NCI-H128 (cell line): ENCODE measurements around the gene HTT.

Experiments used
- DNase-seq: peaks from one replicate; lab custom pipeline; 2025; ENCODE audit not compliant: unreplicated experiment; lab: John Stamatoyannopoulos, UW

The HTT gene

DNA sequence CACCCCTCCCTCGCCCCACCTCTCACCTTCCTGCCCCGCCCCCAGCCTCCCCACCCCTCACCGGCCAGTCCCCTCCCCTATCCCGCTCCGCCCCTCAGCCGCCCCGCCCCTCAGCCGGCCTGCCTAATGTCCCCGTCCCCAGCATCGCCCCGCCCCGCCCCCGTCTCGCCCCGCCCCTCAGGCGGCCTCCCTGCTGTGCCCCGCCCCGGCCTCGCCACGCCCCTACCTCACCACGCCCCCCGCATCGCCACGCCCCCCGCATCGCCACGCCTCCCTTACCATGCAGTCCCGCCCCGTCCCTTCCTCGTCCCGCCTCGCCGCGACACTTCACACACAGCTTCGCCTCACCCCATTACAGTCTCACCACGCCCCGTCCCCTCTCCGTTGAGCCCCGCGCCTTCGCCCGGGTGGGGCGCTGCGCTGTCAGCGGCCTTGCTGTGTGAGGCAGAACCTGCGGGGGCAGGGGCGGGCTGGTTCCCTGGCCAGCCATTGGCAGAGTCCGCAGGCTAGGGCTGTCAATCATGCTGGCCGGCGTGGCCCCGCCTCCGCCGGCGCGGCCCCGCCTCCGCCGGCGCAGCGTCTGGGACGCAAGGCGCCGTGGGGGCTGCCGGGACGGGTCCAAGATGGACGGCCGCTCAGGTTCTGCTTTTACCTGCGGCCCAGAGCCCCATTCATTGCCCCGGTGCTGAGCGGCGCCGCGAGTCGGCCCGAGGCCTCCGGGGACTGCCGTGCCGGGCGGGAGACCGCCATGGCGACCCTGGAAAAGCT is at the start of gene HTT, which contains the start of gene HTT-AS:
HTT (plus strand) TSS at position 604 of the 768 bp plus-strand sequence; CDS start at position 749, 145 bp downstream.
HTT-AS (minus strand) TSS at position 461 of the 768 bp plus-strand sequence.
- DNase-seq = peak; percentile 71

DNA sequence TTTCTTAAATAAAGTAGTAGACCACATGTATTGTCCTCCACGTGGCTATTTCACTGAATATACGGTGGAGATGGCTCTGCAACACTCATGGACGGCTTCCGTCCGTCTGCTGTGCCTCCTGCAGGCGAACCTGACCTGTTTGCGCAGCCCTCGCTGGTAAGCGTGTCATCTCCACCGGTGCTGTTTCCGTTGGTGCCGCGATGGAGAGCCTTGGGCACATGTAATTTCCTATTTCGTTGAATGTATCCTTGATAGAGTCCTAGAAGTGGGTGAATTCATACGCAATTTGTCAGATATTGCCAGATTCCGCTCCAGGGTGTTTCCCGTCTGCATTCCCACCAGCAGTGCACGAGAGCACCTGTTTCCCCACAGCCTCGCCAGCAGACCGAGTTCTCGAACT is 48.6 kb upstream of the HTT start:
- no peak for DNase-seq

DNA sequence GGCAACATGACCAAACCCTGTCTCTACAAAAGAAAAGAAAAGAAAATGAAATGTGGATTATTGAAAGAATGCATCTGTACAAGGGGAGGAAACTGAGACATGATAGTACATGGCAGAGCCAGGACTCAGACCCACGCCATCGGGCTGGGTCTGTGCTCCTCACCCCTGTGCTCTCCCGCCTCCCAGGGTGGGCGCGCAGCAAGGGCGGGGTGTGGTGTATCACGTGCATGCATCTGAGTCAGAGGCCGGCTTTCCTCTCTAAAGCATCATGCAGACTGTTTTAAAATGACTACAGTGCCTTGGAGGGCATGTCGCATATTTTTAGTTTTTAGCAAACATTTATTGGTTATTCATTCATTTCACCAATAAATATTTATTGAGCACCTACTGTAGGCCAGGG is 47.9 kb upstream of the HTT start:
- DNase-seq = no peak

DNA sequence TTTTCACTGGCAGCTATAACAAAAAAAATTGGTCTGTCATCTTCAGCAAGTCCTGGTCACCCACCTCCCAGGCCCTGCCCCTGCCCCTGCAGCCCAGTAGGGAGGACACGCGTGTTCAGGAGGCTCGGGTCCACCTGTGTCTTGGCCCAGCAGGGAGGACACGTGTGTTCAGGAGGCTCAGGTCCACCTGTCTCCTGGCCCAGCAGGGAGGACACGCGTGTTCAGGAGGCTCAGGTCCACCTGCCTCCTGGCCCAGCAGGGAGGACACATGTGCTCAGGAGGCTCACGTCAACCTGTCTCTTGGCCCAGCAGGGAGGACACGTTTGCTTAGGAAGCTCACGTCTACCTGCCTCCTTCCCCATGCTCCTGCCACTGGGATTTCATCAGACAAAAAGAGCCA is 45.0 kb upstream of the HTT start:
- DNase-seq = no peak

DNA sequence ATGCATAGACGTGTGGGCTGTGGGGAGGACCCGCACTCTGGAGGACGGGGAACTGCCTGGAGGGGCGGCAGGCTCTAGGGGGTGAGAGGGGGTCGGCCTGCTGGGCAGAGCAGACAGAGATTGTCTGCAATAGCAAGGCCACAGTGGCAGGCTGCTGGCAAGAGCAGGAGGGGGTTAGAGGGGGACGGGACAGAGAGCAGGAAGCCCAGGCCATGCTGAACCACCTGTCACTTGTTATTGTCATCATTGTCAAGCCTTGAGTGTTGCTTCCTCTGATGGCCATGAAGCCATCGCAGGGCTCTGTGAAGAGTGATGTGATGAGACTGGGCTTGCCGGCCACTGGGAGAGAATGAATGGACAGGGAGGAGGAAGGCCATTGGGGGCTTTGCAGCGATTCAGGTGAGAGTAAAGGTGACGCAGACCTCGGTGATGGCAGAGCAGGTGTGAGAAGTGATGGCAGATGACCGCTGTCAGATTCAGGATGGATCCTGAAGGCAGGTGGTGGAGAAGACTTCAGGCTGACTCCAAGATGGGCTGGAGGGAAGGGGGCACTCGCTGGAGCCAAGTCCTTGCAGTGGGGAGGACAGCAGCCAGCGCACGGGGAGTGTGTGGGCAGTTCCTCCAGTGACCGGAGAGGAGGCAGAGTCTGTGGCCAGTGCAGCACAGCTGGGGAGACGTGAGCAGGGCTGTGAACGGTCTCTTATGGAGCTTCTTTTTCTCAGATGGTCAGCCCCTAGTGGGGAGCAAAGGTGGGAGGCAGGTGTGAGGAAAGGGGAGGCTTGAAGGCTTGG is 43.7 kb upstream of the HTT start:
- no peak for DNase-seq

GRCh38 chr4:3031357-3032082 is 43.0 kb upstream of the HTT start:
- no peak for DNase-seq

GRCh38 chr4:3034231-3034630 is 40.2 kb upstream of the HTT start:
- no peak for DNase-seq

GRCh38 chr4:3035249-3035648 is 39.2 kb upstream of the HTT start:
- DNase-seq = no peak

- no peak for DNase-seq
Measured at GRCh38 chr4:3035674-3036073, 38.8 kb upstream of the HTT start.

- DNase-seq = no peak
Measured at GRCh38 chr4:3036131-3036952, 38.1 kb upstream of the HTT start.

GRCh38 chr4:3037957-3038461 is 36.5 kb upstream of the HTT start:
- no peak for DNase-seq

- DNase-seq = no peak
Measured at GRCh38 chr4:3039706-3040366, 34.6 kb upstream of the HTT start.

GRCh38 chr4:3040452-3041191 is 33.9 kb upstream of the HTT start:
- DNase-seq = no peak

- no peak for DNase-seq
Measured at GRCh38 chr4:3041192-3042142, 33.0 kb upstream of the HTT start.

DNA sequence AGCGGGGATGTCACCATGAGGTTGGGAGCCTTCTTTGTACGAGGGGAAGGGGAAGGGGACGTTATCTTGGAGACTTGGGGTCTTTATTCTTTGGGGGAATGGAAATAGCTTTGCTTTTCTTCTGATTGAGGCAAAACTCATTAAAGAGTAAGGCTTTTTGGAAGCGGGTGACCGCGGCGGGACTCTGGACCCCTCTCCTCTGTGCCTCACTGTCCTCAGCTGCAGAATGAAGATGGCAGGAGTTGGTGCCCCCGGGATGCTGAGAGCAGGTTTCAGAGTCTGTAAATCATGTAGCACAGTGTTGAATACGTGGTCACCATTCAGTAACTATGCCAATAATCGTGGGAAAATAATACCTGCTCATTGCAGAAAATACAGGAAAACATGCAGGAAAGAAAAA is 32.3 kb upstream of the HTT start:
- no peak for DNase-seq

DNA sequence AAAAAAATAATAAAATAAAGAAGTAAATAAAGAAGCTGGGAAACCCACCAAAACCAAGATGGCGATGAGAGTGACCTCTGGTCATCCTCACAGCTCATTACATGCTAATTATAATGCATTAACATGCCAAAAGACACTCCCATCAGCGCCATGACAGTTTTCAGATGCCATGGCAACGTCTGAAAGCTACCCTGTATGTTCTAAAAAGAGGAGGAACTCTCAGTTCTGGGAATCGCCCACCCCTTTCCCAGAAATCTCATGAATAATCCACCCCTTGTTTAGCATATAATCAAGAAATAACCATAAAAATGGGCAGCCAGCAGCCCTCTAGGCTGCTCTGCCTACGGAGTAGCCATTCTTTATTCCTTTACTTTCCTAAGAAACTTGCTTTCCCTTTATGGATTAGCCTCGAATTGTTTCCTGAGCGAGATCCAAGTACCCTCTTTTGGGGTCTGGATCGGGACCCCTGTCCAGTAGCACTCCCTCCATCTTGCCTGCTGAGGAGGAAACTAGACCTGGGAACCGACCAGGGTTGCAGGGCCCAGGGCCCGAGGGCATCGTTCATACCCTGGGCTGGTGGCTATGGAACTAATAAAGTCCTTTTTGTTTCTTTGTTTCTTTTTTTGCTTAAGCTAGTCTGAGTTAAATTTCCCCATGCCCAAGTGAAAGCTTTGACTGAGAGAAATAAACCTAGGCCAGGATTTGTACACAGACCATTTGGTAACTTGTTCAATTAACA is 31.0 kb upstream of the HTT start:
- no peak for DNase-seq
